ENCODE results near the gene SCNN1A.

SCNN1A gene

GRCh38 chr12:6374786-6375160, 590 bp downstream of the SCNN1A start:
- no peak for DNase-seq (ENCODE audit: low read depth in 1 of 2, low spot score in 1 of 2)
- TF ChIP-seq CTCF (IDR thresholded peaks at IDR 0.05; ENCODE audit: insufficient read depth, low read length) (no peak), REST (IDR thresholded peaks at IDR 0.05; ENCODE audit: insufficient replicate concordance, low read depth) (no peak), GABPA (IDR thresholded peaks at IDR 0.05; ENCODE audit: low read depth) (no peak), POLR2AphosphoS5 (IDR thresholded peaks at IDR 0.05; ENCODE audit: low read depth) (no peak), SPI1 (IDR thresholded peaks at IDR 0.05; ENCODE audit: borderline replicate concordance, low read depth) (no peak)
- Histone ChIP-seq H3K4me3 (replicated peaks; ENCODE audit: insufficient read depth, low read length) (no peak overlapping the region), H3K27me3 (ENCODE audit: insufficient read depth, poor library complexity, severe bottlenecking) (no peaks in the 10 kb centered on the region), H3K27ac (replicated peaks) (no peak overlapping the region)

GRCh38 chr12:6374028-6374785, 1.2 kb downstream of the SCNN1A start:
- H3K27me3 ChIP-seq (ENCODE audit: insufficient read depth, poor library complexity, severe bottlenecking) = no peaks in the 10 kb centered on the region
- H3K27ac ChIP-seq (replicated peaks) = no peak overlapping the region
- TF ChIP-seq SPI1 (IDR thresholded peaks at IDR 0.05; ENCODE audit: borderline replicate concordance, low read depth) = no peak
- TF ChIP-seq CTCF (IDR thresholded peaks at IDR 0.05; ENCODE audit: insufficient read depth, low read length) = no peak
- TF ChIP-seq REST (IDR thresholded peaks at IDR 0.05; ENCODE audit: insufficient replicate concordance, low read depth) = no peak
- no peak for TF ChIP-seq GABPA (IDR thresholded peaks at IDR 0.05; ENCODE audit: low read depth)
- no peak for TF ChIP-seq POLR2AphosphoS5 (IDR thresholded peaks at IDR 0.05; ENCODE audit: low read depth)
- no peak overlapping the region for H3K4me3 ChIP-seq (replicated peaks; ENCODE audit: insufficient read depth, low read length)
- DNase-seq (ENCODE audit: low read depth in 1 of 2, low spot score in 1 of 2) = no peak

- Histone ChIP-seq H3K4me3 (replicated peaks; ENCODE audit: insufficient read depth, low read length) (no peak overlapping the region), H3K27me3 (ENCODE audit: insufficient read depth, poor library complexity, severe bottlenecking) (no peaks in the 10 kb centered on the region), H3K27ac (replicated peaks) (no peak overlapping the region)
- no peak for DNase-seq (ENCODE audit: low read depth in 1 of 2, low spot score in 1 of 2)
- no peak for TF ChIP-seq CTCF (IDR thresholded peaks at IDR 0.05; ENCODE audit: insufficient read depth, low read length)
- no peak for TF ChIP-seq GABPA (IDR thresholded peaks at IDR 0.05; ENCODE audit: low read depth)
- no peak for TF ChIP-seq REST (IDR thresholded peaks at IDR 0.05; ENCODE audit: insufficient replicate concordance, low read depth)
- no peak for TF ChIP-seq SPI1 (IDR thresholded peaks at IDR 0.05; ENCODE audit: borderline replicate concordance, low read depth)
- no peak for TF ChIP-seq POLR2AphosphoS5 (IDR thresholded peaks at IDR 0.05; ENCODE audit: low read depth)
Observed at GRCh38 chr12:6373022-6373787, 2.2 kb downstream of the SCNN1A start.

Measured in HL-60 (cell line).